Stimulated activated effector memory CD8-positive, alpha-beta T cell treated with anti-CD3 and anti-CD28 coated beads, Interleukin-12 subunit alpha, Interleukin-12 subunit beta, amount 100 ng/mL, for 72 hours (primary cell): ENCODE measurements around the gene TRRAP.
A peak's percentile ranks its signal among the peaks of the same experiment; 100 is the strongest.
"Not testable (repeated sequence)": the region's sequence is repeated elsewhere in the genome, so short reads cannot be mapped to it uniquely, and the experiment has no call there.

Experiments used
- ATAC-seq: fragments of 150-1000 bp; cut with Tn5 transposase; 2 replicates; pipeline ENCODE4 v1.10.0; 2021
- DNase-seq, 2 donors: peaks; one replicate each; pipeline ENCODE4 v3.0.0; 2021 to 2022; ENCODE audit warnings: low spot score in 2 of 2
- H3K27ac Mint-ChIP-seq: one replicate; pipeline ENCODE4 v1.8.0; 2022; ENCODE audit warnings: mild to moderate bottlenecking, mixed read lengths
- H3K36me3 Mint-ChIP-seq: one replicate; pipeline ENCODE4 v1.8.0; 2022; ENCODE audit warnings: mild to moderate bottlenecking, mixed read lengths
- H3K4me1 Mint-ChIP-seq: one replicate; pipeline ENCODE4 v1.8.0; 2022; ENCODE audit warnings: mixed read lengths
- H3K4me3 Mint-ChIP-seq: one replicate; pipeline ENCODE4 v1.8.0; 2022; ENCODE audit warnings: mild to moderate bottlenecking, mixed read lengths
- H3K9me3 Mint-ChIP-seq: one replicate; pipeline ENCODE4 v1.8.0; 2022; ENCODE audit warnings: mixed read lengths

The TRRAP gene

GRCh38 chr7:98860071-98860470, 18.3 kb upstream of the TRRAP start:
- DNase-seq: no peak
- no peak for ATAC-seq
- H3K9me3 Mint-ChIP-seq: no peaks in the 10 kb centered on the region
- no peaks in the 10 kb centered on the region for H3K4me1 Mint-ChIP-seq
- no peaks in the 10 kb centered on the region for H3K36me3 Mint-ChIP-seq
- H3K4me3 Mint-ChIP-seq: no peak overlapping the region
- no peak overlapping the region for H3K27ac Mint-ChIP-seq

- Mint-ChIP-seq H3K9me3 (no peaks in the 10 kb centered on the region), H3K36me3 (no peaks in the 10 kb centered on the region), H3K4me3 (no peak overlapping the region), H3K27ac (no peak overlapping the region), H3K4me1 (no peaks in the 10 kb centered on the region)
- no peak for DNase-seq
- no peak for ATAC-seq
Observed at GRCh38 chr7:98862203-98862602, 16.1 kb upstream of the TRRAP start.

- no peak overlapping the region for H3K27ac Mint-ChIP-seq
- H3K4me1 Mint-ChIP-seq: no peaks in the 10 kb centered on the region
- no peak for DNase-seq
- no peak overlapping the region for H3K4me3 Mint-ChIP-seq
- no peaks in the 10 kb centered on the region for H3K36me3 Mint-ChIP-seq
- H3K9me3 Mint-ChIP-seq: no peaks in the 10 kb centered on the region
- ATAC-seq: no peak
Observed at GRCh38 chr7:98862716-98863420, 15.5 kb upstream of the TRRAP start.

GRCh38 chr7:98863601-98864000, 14.7 kb upstream of the TRRAP start:
- no peaks in the 10 kb centered on the region for H3K4me1 Mint-ChIP-seq
- no peaks in the 10 kb centered on the region for H3K36me3 Mint-ChIP-seq
- no peak overlapping the region for H3K27ac Mint-ChIP-seq
- H3K4me3 Mint-ChIP-seq: no peak overlapping the region
- H3K9me3 Mint-ChIP-seq: no peaks in the 10 kb centered on the region
- ATAC-seq (no peak), DNase-seq (no peak)

- H3K4me3 Mint-ChIP-seq: no peak overlapping the region
- ATAC-seq: no peak
Observed at GRCh38 chr7:98864731-98865453, 13.4 kb upstream of the TRRAP start.

GRCh38 chr7:98866351-98866750, 12.0 kb upstream of the TRRAP start:
- H3K4me3 Mint-ChIP-seq: no peak overlapping the region
- no peak overlapping the region for H3K27ac Mint-ChIP-seq
- DNase-seq: no peak
- H3K9me3 Mint-ChIP-seq: no peaks in the 10 kb centered on the region
- no peaks in the 10 kb centered on the region for H3K4me1 Mint-ChIP-seq
- no peaks in the 10 kb centered on the region for H3K36me3 Mint-ChIP-seq
- no peak for ATAC-seq

More at GRCh38 chr7:98864731-98865453, 13.4 kb upstream of the TRRAP start:
- H3K36me3 Mint-ChIP-seq: no peaks in the 10 kb centered on the region
- H3K9me3 Mint-ChIP-seq: no peaks in the 10 kb centered on the region
- DNase-seq: no peak
- H3K27ac Mint-ChIP-seq: no peak overlapping the region
- no peaks in the 10 kb centered on the region for H3K4me1 Mint-ChIP-seq

GRCh38 chr7:98866765-98867164, 11.6 kb upstream of the TRRAP start:
- no peak overlapping the region for H3K27ac Mint-ChIP-seq
- ATAC-seq: no peak

GRCh38 chr7:98868450-98868849, 9.9 kb upstream of the TRRAP start:
- H3K4me1 Mint-ChIP-seq: no peaks in the 10 kb centered on the region
- ATAC-seq: no peak
- no peaks in the 10 kb centered on the region for H3K36me3 Mint-ChIP-seq
- no peak for DNase-seq
- no peaks in the 10 kb centered on the region for H3K9me3 Mint-ChIP-seq
- H3K27ac Mint-ChIP-seq: no peak overlapping the region
- no peak overlapping the region for H3K4me3 Mint-ChIP-seq

More at GRCh38 chr7:98866765-98867164, 11.6 kb upstream of the TRRAP start:
- H3K9me3 Mint-ChIP-seq: no peaks in the 10 kb centered on the region
- H3K4me3 Mint-ChIP-seq: no peak overlapping the region
- no peak for DNase-seq
- no peaks in the 10 kb centered on the region for H3K36me3 Mint-ChIP-seq
- H3K4me1 Mint-ChIP-seq: no peaks in the 10 kb centered on the region

GRCh38 chr7:98869027-98869596, 9.2 kb upstream of the TRRAP start:
- Mint-ChIP-seq H3K9me3 (no peaks in the 10 kb centered on the region), H3K27ac (no peak overlapping the region), H3K36me3 (no peaks in the 10 kb centered on the region), H3K4me1 (no peaks in the 10 kb centered on the region), H3K4me3 (peak overlapping the region; percentile 71)
- DNase-seq (no peak), ATAC-seq (no peak)

GRCh38 chr7:98869597-98870120, 8.7 kb upstream of the TRRAP start, which contains the start of gene TMEM130:
Gene TMEM130, minus strand, starts transcription at chr7:98870014. Its CDS starts 153 bp downstream, at chr7:98869861.
- Mint-ChIP-seq H3K27ac (no peak within 1 kb of the TSS), H3K36me3 (no peaks in the 10 kb centered on the region), H3K4me1 (no peaks in the 10 kb centered on the region), H3K4me3 (peak within 1 kb of the TSS; percentile 71), H3K9me3 (no peaks in the 10 kb centered on the region)
- DNase-seq (no peak), ATAC-seq (peak; percentile 12)

GRCh38 chr7:98870121-98870651, 8.1 kb upstream of the TRRAP start:
- no peak overlapping the region for H3K27ac Mint-ChIP-seq
- DNase-seq (peak in 1 of 2 donors; percentile 56), ATAC-seq (peak; percentile 84)
- H3K4me3 Mint-ChIP-seq: peak overlapping the region; percentile 71
- H3K4me1 Mint-ChIP-seq: no peaks in the 10 kb centered on the region
- no peaks in the 10 kb centered on the region for H3K9me3 Mint-ChIP-seq
- H3K36me3 Mint-ChIP-seq: no peaks in the 10 kb centered on the region

GRCh38 chr7:98870807-98871491, 7.4 kb upstream of the TRRAP start:
- no peaks in the 10 kb centered on the region for H3K9me3 Mint-ChIP-seq
- no peak for DNase-seq
- H3K4me1 Mint-ChIP-seq: no peaks in the 10 kb centered on the region
- no peaks in the 10 kb centered on the region for H3K36me3 Mint-ChIP-seq
- no peak overlapping the region for H3K27ac Mint-ChIP-seq
- ATAC-seq: no peak
- H3K4me3 Mint-ChIP-seq: peak overlapping the region; percentile 71

- ATAC-seq: peak; percentile 45
- Mint-ChIP-seq H3K4me1 (no peaks in the 10 kb centered on the region), H3K4me3 (no peak overlapping the region), H3K36me3 (no peaks in the 10 kb centered on the region), H3K27ac (no peak overlapping the region), H3K9me3 (no peaks in the 10 kb centered on the region)
- DNase-seq: no peak
Observed at GRCh38 chr7:98872328-98872924, 5.9 kb upstream of the TRRAP start.

GRCh38 chr7:98873610-98874009, 4.7 kb upstream of the TRRAP start:
- H3K4me1 Mint-ChIP-seq, H3K9me3 Mint-ChIP-seq, H3K36me3 Mint-ChIP-seq, ATAC-seq, H3K4me3 Mint-ChIP-seq, H3K27ac Mint-ChIP-seq, DNase-seq: not testable (repeated sequence)

- Mint-ChIP-seq H3K36me3 (peaks cover 14% of the 10 kb centered on the region), H3K9me3 (no peaks in the 10 kb centered on the region), H3K4me3 (no peak overlapping the region), H3K27ac (no peak overlapping the region), H3K4me1 (no peaks in the 10 kb centered on the region)
- DNase-seq (no peak), ATAC-seq (no peak)
Observed at GRCh38 chr7:98874942-98875341, 3.4 kb upstream of the TRRAP start.
